SKM-1 treated with dmso at 0.1 percent for 144 hours (cell line): ENCODE results near the gene COX5B.
"Not testable (repeated sequence)": the region's sequence is repeated elsewhere in the genome, so short reads cannot be mapped to it uniquely, and the experiment has no call there.

Source experiments
- DNase-seq: peaks from one replicate; lab custom pipeline; 2025; ENCODE audit not compliant: unreplicated experiment; lab: John Stamatoyannopoulos, UW

Gene COX5B, protein sequence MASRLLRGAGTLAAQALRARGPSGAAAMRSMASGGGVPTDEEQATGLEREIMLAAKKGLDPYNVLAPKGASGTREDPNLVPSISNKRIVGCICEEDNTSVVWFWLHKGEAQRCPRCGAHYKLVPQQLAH

DNA sequence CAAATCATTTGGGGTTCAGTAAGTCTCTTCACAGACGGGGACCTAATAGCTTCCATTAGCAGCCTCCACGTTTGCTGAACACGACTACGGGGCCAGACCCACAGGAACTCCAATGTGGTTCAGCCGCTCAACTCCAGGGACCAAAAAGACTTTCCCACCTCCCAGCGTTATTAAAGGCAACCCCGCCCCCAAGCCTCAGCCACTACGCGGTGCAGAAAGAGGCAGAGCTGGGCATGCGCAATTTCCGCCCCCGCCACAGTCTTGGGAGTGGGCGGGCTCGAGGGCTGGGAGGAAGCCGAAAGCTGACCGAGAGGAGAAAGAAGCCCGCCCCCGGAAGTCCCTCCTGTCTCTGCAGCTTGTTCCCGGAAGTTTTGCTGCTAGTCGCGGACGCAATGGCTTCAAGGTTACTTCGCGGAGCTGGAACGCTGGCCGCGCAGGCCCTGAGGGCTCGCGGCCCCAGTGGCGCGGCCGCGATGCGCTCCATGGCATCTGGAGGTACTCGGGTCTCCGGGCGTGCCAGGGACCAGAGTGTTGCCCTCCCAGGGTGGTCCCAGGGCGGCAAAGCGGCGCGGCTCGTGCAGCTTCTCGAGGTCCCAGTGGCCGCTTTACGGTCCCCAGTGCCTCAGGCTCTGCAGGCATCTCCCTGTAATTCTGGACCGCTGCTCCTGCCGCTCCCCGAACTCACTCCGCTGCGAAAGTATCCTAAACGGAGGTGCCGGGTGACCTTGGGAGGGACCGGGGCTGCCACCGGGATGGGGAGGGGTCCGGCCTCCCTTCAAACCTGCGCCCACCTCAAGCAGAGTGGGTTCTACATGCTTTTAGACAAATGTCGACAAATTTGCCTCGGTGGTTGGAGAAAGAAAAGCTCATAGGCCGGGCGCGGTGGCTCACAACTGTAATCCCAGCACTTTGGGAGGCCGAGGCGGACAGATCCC lies at the start of gene COX5B:
TSS of gene COX5B (plus strand) at position 368 of the 935 bp plus-strand sequence. CDS start at position 393, 25 bp downstream.
- DNase-seq: peak; percentile 98

- not testable (repeated sequence) for DNase-seq
These were observed 49.7 kb upstream of the COX5B start for GRCh38 chr2:97596180-97596579.

DNA sequence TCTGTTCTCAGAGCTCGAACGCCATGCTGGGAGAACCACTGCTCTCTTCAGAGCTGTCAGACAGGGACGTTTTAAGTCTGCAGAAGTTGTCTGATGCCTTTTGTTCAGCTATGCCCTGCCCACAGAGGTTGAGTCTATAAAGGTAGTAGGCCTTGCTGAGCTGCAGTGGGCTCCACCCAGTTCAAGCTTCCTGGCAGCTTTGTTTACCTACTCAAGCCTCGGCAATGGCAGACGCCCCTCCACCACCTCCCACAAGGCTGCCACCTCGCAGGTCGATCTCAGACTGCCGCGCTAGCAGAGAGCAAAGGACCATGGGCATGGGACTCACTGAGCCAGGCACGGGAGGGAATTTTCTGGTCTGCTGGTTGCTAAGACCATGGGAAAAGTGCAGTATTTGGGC lies 44.3 kb upstream of the COX5B start:
- not testable (repeated sequence) for DNase-seq

GRCh38 chr2:97605109-97605508 lies 40.8 kb upstream of the COX5B start:
- DNase-seq: not testable (repeated sequence)

GRCh38 chr2:97605524-97606339 lies 40.1 kb upstream of the COX5B start:
- not testable (repeated sequence) for DNase-seq

GRCh38 chr2:97608745-97609144 lies 37.1 kb upstream of the COX5B start:
- DNase-seq: not testable (repeated sequence)

DNA sequence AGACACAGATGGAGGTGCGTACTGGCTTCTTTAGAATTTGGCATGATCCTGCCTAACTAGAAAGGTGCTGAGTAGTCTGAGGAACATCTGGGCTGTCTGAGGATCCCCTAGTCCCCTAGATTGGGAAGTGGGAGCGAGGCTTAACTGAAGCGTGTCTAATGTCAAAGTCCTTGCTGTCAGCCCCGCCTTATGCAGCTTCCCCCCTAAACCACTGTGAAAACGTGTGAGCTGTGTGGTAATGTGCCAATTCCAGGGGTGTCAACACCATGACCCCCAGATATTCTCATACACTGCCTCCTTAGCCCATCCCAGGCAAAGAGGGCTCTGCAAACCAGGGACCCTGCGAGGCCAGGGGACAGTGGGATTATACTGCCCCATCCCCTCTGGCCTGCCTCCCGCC lies 34.0 kb upstream of the COX5B start:
- not testable (repeated sequence) for DNase-seq

DNA sequence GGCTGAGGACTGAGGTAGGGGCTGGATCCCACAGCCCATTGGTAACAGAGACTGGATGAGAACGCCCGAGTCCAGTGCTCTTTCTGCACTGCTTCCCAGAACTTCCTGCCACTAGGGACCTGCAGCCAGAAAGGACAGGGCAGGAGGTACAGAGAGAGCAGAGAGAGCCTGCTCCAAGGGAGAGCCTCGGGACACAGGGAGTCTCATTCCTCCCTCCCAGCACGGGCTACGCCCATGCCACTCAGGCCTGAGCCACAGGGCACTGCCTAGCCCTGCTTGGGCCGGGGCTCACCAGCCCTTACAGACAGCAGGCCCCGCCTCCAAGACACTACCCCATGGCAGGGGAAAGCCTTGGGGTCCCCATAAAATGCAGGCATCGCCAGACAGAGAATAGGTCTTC lies 30.1 kb upstream of the COX5B start:
- not testable (repeated sequence) for DNase-seq

GRCh38 chr2:97617911-97618310 lies 28.0 kb upstream of the COX5B start:
- DNase-seq: no peak

DNA sequence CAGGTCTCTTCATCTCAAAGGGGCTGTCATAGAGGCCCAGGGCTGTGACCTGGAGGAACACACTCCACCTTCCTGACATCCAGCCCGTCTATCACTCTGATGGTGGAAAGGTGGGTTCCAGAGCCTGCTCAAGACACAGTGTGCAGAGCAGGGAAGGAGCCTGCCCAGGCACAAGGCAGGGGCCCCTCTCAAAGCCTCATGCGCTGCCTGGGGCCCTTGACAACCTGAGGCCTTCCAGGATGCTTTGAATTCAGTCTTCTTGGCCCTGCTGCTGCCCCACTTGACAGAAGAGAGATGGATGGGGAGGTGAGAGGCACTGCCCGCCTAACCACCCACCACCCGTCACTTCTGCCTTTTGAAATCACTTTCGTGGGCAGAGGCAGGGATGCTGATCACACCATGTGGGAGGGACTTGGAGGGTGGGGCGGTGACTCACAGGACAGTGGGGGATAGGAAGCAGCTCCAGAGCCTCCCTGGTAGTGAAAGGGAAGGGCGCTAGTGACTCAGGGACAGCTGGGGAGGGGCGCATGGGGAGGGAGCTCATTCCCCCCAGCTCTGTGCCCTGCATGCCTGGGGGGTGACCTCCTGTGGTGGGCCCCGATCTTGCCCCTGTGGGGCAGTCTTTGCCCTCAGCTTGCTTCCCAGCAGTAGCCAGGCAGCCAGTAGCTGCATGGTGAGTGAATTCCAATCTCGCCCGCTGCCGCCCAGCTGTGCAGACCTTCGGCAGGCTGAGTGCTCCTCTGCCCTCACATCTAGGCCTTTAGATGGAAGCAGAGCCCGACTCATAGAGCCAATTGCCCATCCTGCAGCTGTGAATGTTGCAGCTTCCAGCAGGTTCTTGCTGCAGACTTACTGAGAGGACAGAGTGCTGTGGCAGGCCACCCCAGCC lies 26.7 kb upstream of the COX5B start:
- not testable (repeated sequence) for DNase-seq

DNA sequence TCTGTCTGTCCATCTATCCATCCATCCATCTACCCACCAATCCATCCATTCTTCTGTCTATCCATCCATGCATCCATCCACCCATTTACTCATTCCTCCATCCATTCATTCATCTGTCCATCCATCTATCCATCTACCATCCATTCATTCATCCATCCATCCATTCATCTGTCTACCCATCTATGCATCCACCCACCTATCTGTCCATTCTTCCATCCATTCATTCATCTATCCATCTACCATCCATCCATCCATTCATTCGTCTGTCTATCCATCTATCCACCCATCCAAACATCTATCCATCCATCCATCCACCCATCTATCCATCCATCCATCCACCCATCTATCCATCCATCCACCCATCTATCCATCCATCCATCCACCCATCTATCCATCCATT lies 25.4 kb upstream of the COX5B start:
- DNase-seq: not testable (repeated sequence)

DNA sequence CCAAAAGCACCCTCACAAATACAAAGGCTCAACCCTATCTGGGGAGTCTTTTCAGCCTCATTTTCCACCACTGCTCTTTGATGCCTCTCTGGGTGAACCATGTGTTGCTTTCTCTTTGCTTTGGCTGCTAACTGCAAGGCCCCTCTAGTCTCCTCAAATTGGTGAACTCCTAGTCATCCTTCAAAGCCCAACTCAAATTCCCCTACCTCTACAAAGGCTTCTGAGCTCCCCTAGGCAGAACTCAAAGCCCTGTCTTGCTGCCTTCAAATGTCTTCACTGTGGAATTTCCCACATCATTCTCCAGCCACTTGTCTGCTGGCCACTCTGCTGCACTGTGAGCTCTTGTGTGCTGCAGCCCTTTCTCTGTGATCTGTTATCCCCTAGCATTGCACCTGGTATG lies 22.9 kb upstream of the COX5B start:
- DNase-seq: not testable (repeated sequence)

- not testable (repeated sequence) for DNase-seq
These were observed 20.4 kb upstream of the COX5B start for GRCh38 chr2:97625354-97626048.

- not testable (repeated sequence) for DNase-seq
These were observed 19.8 kb upstream of the COX5B start for GRCh38 chr2:97626049-97626430.

- DNase-seq: no peak
These were observed 1.7 kb upstream of the COX5B start for GRCh38 chr2:97644023-97644717.

GRCh38 chr2:97645112-97645694 lies 659 bp upstream of the COX5B start:
- peak; percentile 38 for DNase-seq

GRCh38 chr2:97646977-97647376 lies 1.1 kb downstream of the COX5B start:
- DNase-seq: no peak

GRCh38 chr2:97651114-97651513 lies 5.3 kb downstream of the COX5B start:
- no peak for DNase-seq

DNA sequence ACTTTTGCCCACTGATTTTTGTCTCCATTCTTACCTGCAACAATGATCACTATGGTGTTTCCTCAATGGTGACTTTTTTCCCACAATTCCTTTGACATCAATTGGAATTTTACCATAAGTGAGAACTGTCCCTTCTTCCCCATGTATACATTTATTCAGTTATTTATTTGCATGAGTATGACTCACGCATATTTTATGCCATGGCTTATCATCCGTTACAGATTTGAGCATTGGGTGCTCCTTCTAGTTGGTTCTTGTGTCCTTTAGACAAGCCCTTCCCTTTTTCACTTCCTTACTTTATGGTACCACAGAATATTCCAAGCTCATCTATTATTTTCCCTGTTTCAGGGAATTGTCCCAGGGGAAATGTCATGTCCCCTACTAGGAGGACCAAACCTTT lies 7.6 kb downstream of the COX5B start:
- no peak for DNase-seq
